ENCODE results near the gene HASPIN.

- TF ChIP-seq EZH2 (IDR thresholded peaks at IDR 0.05; ENCODE audit: low read length) (no peak), CTCF (optimal IDR thresholded peaks at IDR 0.05 in 1 of 3, IDR thresholded peaks at IDR 0.05 in 1 of 3, conservative IDR thresholded peaks at IDR 0.05 in 1 of 3; ENCODE audit: extremely low read depth in 1 of 3, insufficient read depth in 2 of 3, low read length in 3 of 3) (no peak)
Observed at GRCh38 chr17:3753624-3754023, 29.9 kb downstream of the HASPIN start.
